OCI-M1 (cell line): Measurements from ENCODE around the gene GAGE12E.
"Not testable (repeated sequence)": the region's sequence is repeated elsewhere in the genome, so short reads cannot be mapped to it uniquely, and the experiment has no call there.

Experiments
- DNase-seq: peaks from one replicate; lab custom pipeline; 2025; lab: John Stamatoyannopoulos, UW

The GAGE12E gene

GRCh38 chrX:49550989-49551388, at the start of gene GAGE12E:
Gene GAGE12E, plus strand, starts transcription at chrX:49551289. Its CDS starts 1,155 bp downstream, at chrX:49552444.
- DNase-seq = not testable (repeated sequence)

GRCh38 chrX:49531877-49532276, 19.2 kb upstream of the GAGE12E start, which contains the start of gene GAGE12C:
Gene GAGE12C, plus strand, starts transcription at chrX:49532177. Its CDS starts 1,155 bp downstream, at chrX:49533332.
- not testable (repeated sequence) for DNase-seq

DNA sequence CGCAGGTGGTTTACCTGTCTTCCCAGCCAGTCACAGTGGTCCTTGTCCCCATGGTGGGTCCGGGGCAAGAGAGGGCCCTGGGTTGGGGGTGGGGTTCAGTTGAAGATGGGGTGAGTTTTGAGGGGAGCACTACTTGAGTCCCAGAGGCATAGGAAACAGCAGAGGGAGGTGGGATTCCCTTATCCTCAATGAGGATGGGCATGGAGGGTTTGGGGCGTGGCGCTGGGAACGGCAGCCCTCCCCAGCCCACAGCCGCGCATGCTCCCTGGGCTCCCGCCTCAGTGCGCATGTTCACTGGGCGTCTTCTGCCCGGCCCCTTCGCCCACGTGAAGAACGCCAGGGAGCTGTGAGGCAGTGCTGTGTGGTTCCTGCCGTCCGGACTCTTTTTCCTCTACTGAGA, 9.7 kb upstream of the GAGE12E start, which contains the start of gene GAGE12D:
TSS of gene GAGE12D (plus strand) at position 301 of the 400 bp plus-strand sequence. CDS start 1,155 bp downstream, outside the sequence.
- not testable (repeated sequence) for DNase-seq

GRCh38 chrX:49560542-49560941, 9.5 kb downstream of the GAGE12E start, which contains the start of gene GAGE12F:
Gene GAGE12F, plus strand, starts transcription at chrX:49560842. Its CDS starts 1,155 bp downstream, at chrX:49561997.
- DNase-seq = not testable (repeated sequence)

DNA sequence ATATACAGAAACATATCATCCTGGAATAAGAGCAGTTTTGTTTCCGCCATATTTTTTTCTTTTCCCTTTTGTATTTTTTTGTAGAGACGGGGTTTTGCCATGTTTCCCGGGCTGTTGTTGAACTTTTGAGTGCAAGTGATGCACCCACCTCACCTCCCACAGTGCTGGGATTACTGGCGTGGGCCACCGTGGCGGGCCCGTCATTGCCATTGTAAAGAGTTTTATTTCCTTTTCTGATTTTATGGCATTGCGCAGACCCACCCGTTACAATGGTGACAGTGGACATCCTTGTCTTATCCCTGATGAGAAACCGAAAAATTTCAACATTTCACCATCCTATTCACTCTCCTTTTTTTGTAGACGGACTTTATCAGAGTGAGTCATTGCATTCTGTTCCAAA, 17.6 kb downstream of the GAGE12E start:
- not testable (repeated sequence) for DNase-seq

DNA sequence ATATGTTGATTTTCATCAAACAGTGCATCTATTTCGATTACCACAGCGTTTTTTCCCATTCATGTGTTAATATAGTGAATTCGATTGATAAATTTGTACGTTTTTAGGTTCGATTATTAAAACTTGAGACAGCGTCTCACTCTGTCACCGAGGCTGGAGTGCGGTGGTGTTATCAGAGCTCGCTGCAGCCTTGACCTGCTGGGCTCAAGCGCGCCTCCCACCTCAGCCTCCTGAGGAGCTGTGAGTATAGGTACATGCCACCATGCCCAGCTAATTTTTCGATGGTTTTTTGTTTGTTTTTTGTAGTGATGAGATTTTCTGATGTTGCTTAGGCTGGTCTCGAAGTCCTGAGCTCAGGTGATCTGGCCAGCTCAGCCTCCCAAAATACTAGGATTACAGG, 18.1 kb downstream of the GAGE12E start:
- DNase-seq = not testable (repeated sequence)

GRCh38 chrX:49570100-49570499, 19.0 kb downstream of the GAGE12E start, which contains the start of gene GAGE12G:
Gene GAGE12G, plus strand, starts transcription at chrX:49570400. Its CDS starts 1,155 bp downstream, at chrX:49571555.
- DNase-seq = not testable (repeated sequence)

DNA sequence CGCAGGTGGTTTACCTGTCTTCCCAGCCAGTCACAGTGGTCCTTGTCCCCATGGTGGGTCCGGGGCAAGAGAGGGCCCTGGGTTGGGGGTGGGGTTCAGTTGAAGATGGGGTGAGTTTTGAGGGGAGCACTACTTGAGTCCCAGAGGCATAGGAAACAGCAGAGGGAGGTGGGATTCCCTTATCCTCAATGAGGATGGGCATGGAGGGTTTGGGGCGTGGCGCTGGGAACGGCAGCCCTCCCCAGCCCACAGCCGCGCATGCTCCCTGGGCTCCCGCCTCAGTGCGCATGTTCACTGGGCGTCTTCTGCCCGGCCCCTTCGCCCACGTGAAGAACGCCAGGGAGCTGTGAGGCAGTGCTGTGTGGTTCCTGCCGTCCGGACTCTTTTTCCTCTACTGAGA, 28.6 kb downstream of the GAGE12E start, which contains the start of gene GAGE12H:
TSS of gene GAGE12H (plus strand) at position 301 of the 400 bp plus-strand sequence. CDS start 1,155 bp downstream, outside the sequence.
- DNase-seq = not testable (repeated sequence)

DNA sequence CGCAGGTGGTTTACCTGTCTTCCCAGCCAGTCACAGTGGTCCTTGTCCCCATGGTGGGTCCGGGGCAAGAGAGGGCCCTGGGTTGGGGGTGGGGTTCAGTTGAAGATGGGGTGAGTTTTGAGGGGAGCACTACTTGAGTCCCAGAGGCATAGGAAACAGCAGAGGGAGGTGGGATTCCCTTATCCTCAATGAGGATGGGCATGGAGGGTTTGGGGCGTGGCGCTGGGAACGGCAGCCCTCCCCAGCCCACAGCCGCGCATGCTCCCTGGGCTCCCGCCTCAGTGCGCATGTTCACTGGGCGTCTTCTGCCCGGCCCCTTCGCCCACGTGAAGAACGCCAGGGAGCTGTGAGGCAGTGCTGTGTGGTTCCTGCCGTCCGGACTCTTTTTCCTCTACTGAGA, 38.1 kb downstream of the GAGE12E start, which contains the start of gene GAGE2A:
TSS of gene GAGE2A (plus strand) at position 301 of the 400 bp plus-strand sequence. CDS start 1,155 bp downstream, outside the sequence.
- not testable (repeated sequence) for DNase-seq

GRCh38 chrX:49589769-49590478, 38.8 kb downstream of the GAGE12E start:
- DNase-seq = not testable (repeated sequence)

DNA sequence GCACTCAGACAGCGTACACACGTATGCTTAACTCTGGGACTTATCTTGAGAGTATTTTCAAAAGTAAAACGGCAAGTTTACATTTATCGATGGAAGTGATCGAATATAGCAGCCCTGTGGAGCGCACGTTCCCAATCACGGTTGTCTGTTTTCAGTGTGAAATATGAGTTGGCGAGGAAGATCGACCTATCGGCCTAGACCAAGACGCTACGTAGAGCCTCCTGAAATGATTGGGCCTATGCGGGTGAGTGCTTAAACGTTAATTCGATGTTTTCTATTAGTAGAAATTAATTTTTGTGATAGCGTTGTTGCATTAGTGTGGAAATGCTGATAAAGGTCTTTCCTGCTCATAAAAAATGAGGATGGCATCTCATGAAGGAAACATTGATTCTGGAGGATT, 39.4 kb downstream of the GAGE12E start:
- not testable (repeated sequence) for DNase-seq

DNA sequence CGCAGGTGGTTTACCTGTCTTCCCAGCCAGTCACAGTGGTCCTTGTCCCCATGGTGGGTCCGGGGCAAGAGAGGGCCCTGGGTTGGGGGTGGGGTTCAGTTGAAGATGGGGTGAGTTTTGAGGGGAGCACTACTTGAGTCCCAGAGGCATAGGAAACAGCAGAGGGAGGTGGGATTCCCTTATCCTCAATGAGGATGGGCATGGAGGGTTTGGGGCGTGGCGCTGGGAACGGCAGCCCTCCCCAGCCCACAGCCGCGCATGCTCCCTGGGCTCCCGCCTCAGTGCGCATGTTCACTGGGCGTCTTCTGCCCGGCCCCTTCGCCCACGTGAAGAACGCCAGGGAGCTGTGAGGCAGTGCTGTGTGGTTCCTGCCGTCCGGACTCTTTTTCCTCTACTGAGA, 47.6 kb downstream of the GAGE12E start, which contains the start of gene GAGE1:
TSS of gene GAGE1 (plus strand) at position 301 of the 400 bp plus-strand sequence. CDS start 1,155 bp downstream, outside the sequence.
- DNase-seq = not testable (repeated sequence)
